Non-pigmented ciliary epithelial cell (primary cell): ENCODE data around the gene TK1.
"Not testable (repeated sequence)": the region's sequence is repeated elsewhere in the genome, so short reads cannot be mapped to it uniquely, and the experiment has no call there.

Experiments
- DNase-seq: peaks from one replicate; pipeline ENCODE4 v3.0.0-alpha.2; 2010; ENCODE audit warnings: low read depth

The TK1 gene, protein sequence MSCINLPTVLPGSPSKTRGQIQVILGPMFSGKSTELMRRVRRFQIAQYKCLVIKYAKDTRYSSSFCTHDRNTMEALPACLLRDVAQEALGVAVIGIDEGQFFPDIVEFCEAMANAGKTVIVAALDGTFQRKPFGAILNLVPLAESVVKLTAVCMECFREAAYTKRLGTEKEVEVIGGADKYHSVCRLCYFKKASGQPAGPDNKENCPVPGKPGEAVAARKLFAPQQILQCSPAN

GRCh38 chr17:78186692-78187595 lies at the start of gene TK1, which contains the start of gene AFMID:
Gene TK1, minus strand, starts transcription at chr17:78187052. Its CDS starts 58 bp downstream, at chr17:78186994.
Gene AFMID, plus strand, starts transcription at chr17:78187362. Its CDS starts 9 bp downstream, at chr17:78187371.
- DNase-seq = peak; percentile 79

DNA sequence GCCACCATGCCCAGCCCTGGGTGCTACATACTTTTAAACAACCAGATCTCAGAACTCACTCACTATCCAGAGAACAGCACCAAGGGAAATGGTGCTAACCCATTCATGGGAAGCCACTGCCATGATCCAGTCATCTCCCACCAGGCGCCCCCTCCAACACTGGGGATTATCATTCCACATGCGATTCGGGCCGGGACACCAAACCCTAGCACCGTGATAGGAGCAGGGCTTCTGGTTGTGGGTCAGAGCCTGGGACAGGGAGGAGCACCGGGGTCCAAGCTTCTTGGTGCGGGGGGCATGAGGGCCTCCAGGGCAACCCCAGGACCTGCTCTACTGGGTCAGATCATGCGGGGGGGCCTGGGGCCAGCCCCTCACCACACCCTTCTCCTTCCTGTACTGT lies 49.0 kb upstream of the TK1 start:
- DNase-seq = no peak

- not testable (repeated sequence) for DNase-seq
Observed at GRCh38 chr17:78235022-78235421, 48.2 kb upstream of the TK1 start.

- DNase-seq = no peak
Observed at GRCh38 chr17:78234261-78234865, 47.5 kb upstream of the TK1 start.

GRCh38 chr17:78233678-78234077 lies 46.8 kb upstream of the TK1 start:
- DNase-seq = no peak

DNA sequence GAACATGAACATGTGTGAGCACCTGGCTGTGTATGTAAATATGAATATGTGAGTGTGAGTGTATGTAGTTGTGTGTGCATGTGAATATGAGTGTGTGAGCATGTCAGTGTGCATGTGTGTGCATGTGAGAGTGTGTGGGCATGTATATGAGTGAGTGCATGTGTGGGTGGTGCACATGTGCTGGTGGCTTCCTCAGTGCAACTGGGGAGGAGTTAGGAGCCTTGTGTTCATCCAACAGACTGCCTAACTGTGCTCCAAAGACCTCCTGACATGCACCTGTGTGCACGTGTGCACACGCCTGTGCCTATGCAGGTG lies 46.0 kb upstream of the TK1 start:
- no peak for DNase-seq

GRCh38 chr17:78231991-78232858 lies 45.4 kb upstream of the TK1 start:
- no peak for DNase-seq

GRCh38 chr17:78230996-78231935 lies 44.4 kb upstream of the TK1 start, which contains the start of gene TMEM235:
Gene TMEM235, plus strand, starts transcription at chr17:78231631. Its CDS starts 393 bp downstream, at chr17:78232024.
- DNase-seq = no peak

GRCh38 chr17:78230252-78230962 lies 43.6 kb upstream of the TK1 start:
- no peak for DNase-seq

- no peak for DNase-seq
Observed at GRCh38 chr17:78228176-78228575, 41.3 kb upstream of the TK1 start.

- DNase-seq = no peak
Observed at GRCh38 chr17:78227455-78227916, 40.6 kb upstream of the TK1 start.

- DNase-seq = no peak
Observed at GRCh38 chr17:78226759-78227454, 40.1 kb upstream of the TK1 start.

GRCh38 chr17:78226055-78226758 lies 39.4 kb upstream of the TK1 start:
- no peak for DNase-seq

GRCh38 chr17:78225088-78225865 lies 38.4 kb upstream of the TK1 start:
- DNase-seq = no peak

DNA sequence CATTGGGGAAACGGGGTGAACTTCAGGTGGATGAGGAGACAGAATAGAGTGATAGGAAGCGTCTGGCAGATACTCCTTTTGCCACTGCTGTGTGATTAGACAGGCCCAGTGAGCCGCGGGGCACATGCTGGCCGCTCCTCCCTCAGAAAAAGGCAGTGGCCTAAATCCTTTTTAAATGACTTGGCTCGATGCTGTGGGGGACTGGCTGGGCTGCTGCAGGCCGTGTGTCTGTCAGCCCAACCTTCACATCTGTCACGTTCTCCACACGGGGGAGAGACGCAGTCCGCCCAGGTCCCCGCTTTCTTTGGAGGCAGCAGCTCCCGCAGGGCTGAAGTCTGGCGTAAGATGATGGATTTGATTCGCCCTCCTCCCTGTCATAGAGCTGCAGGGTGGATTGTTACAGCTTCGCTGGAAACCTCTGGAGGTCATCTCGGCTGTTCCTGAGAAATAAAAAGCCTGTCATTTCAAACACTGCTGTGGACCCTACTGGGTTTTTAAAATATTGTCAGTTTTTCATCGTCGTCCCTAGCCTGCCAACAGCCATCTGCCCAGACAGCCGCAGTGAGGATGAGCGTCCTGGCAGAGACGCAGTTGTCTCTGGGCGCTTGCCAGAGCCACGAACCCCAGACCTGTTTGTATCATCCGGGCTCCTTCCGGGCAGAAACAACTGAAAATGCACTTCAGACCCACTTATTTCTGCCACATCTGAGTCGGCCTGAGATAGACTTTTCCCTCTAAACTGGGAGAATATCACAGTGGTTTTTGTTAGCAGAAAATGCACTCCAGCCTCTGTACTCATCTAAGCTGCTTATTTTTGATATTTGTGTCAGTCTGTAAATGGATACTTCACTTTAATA lies 37.6 kb upstream of the TK1 start:
- DNase-seq = no peak

GRCh38 chr17:78223765-78224164 lies 36.9 kb upstream of the TK1 start:
- DNase-seq = no peak

- DNase-seq = no peak
Observed at GRCh38 chr17:78223061-78223460, 36.2 kb upstream of the TK1 start.
